Liver (tissue), 9 donors: ENCODE data around the gene COL27A1. TPM values are rescaled to one million over a fixed set of nuclear protein-coding genes. Genes with fewer than 3 reads are reported as not detected.

Experiments used
- DNase-seq: peaks from one replicate; pipeline ENCODE4 v3.0.0-alpha.2; 2017; ENCODE audit warnings: low spot score
- H3K27ac ChIP-seq, 2 donors: one replicate each; pipeline ENCODE4 v1.7.0; 2013; ENCODE audit warnings: inconsistent platforms in 2 of 2, low read length in 2 of 2, control low read depth in 1 of 2, low read depth in 1 of 2, mild to moderate bottlenecking in 1 of 2
- H3K27me3 ChIP-seq, 4 donors: one replicate each; pipeline versions ENCODE4 v1.6.1 to v1.7.0; 2013; ENCODE audit warnings: low read length in 3 of 4, inconsistent platforms in 1 of 4, mild to moderate bottlenecking in 1 of 4, moderate library complexity in 1 of 4; ENCODE audit not compliant: control insufficient read depth in 4 of 4, insufficient read depth in 4 of 4
- H3K36me3 ChIP-seq, 4 donors: one replicate each; pipeline versions ENCODE4 v1.6.1 to v1.7.0; 2013; ENCODE audit warnings: low read length in 3 of 4, mild to moderate bottlenecking in 3 of 4, low read depth in 1 of 4, moderate library complexity in 1 of 4; ENCODE audit not compliant: control insufficient read depth in 4 of 4, insufficient read depth in 3 of 4
- H3K4me1 ChIP-seq, 4 donors: one replicate each; pipeline versions ENCODE4 v1.6.1 to v1.7.0; 2013; ENCODE audit warnings: low read length in 3 of 4, mild to moderate bottlenecking in 3 of 4, moderate library complexity in 1 of 4; ENCODE audit not compliant: control insufficient read depth in 4 of 4, insufficient read depth in 4 of 4
- H3K4me3 ChIP-seq, 3 donors: one replicate each; pipeline versions ENCODE4 v1.6.1 to v1.7.0; 2013; ENCODE audit warnings: low read length in 3 of 3, control low read depth in 1 of 3, low read depth in 1 of 3, mild to moderate bottlenecking in 1 of 3
- H3K9ac ChIP-seq, 2 donors: one replicate each; pipeline ENCODE4 v1.7.0; 2013; ENCODE audit warnings: low read length in 2 of 2, mild to moderate bottlenecking in 2 of 2, moderate library complexity in 2 of 2, control low read depth in 1 of 2, low read depth in 1 of 2
- H3K9me3 ChIP-seq, 4 donors: one replicate each; pipeline versions ENCODE4 v1.6.1 to v1.7.0; 2013; ENCODE audit warnings: low read length in 3 of 4; ENCODE audit not compliant: control insufficient read depth in 4 of 4
- ATF3 ChIP-seq: IDR thresholded peaks from 2 replicates; pipeline ENCODE4 v1.6.1; 2016; ENCODE audit warnings: antibody characterized with exemption
- EGR1 ChIP-seq, 2 donors: IDR thresholded peaks; 2 replicates each; pipeline ENCODE4 v1.6.1; 2016 to 2018; ENCODE audit warnings: antibody characterized with exemption in 2 of 2, low read depth in 2 of 2
- FOXA1 ChIP-seq: IDR thresholded peaks from 2 replicates; pipeline ENCODE4 v1.6.1; 2016; ENCODE audit warnings: antibody characterized with exemption
- FOXA2 ChIP-seq: IDR thresholded peaks from 2 replicates; pipeline ENCODE4 v1.6.1; 2016; ENCODE audit warnings: antibody characterized with exemption
- HNF4A ChIP-seq, 2 donors: conservative IDR thresholded peaks; 2 replicates each; pipeline ENCODE4 v1.6.1; 2016; ENCODE audit warnings: antibody characterized with exemption in 2 of 2, mild to moderate bottlenecking in 2 of 2
- JUND ChIP-seq, 2 donors: IDR thresholded peaks; 2 replicates each; pipeline ENCODE4 v1.6.1; 2016; ENCODE audit warnings: antibody characterized with exemption in 2 of 2
- MAX ChIP-seq: IDR thresholded peaks from 2 replicates; pipeline ENCODE4 v1.6.1; 2016; ENCODE audit warnings: antibody characterized with exemption
- REST ChIP-seq: IDR thresholded peaks from 2 replicates; pipeline ENCODE4 v1.6.1; 2016; ENCODE audit warnings: antibody characterized with exemption, mild to moderate bottlenecking
- RXRA ChIP-seq, 2 donors: IDR thresholded peaks; 2 replicates each; pipeline ENCODE4 v1.6.1; 2017 to 2018; ENCODE audit warnings: antibody characterized with exemption in 2 of 2, mild to moderate bottlenecking in 1 of 2
- SP1 ChIP-seq: IDR thresholded peaks from 2 replicates; pipeline ENCODE4 v1.6.1; 2018; ENCODE audit warnings: antibody characterized with exemption, mild to moderate bottlenecking
- TAF1 ChIP-seq: conservative IDR thresholded peaks from 2 replicates; pipeline ENCODE4 v1.6.1; 2016; ENCODE audit warnings: antibody characterized with exemption, mild to moderate bottlenecking
- YY1 ChIP-seq: IDR thresholded peaks from 2 replicates; pipeline ENCODE4 v1.6.1; 2016; ENCODE audit warnings: antibody characterized with exemption, mild to moderate bottlenecking
- ZBTB33 ChIP-seq: IDR thresholded peaks from 2 replicates; pipeline ENCODE4 v1.6.1; 2016; ENCODE audit warnings: antibody characterized with exemption
- WGBS: extraction: QIAGEN DNeasy Blood & Tissue Kit; methylation state at CpG from one replicate; pipeline ENCODE4 v1.1.7; 2013; 5-methylcytosine and 5-hydroxymethylcytosine counted together
- polyA plus RNA-seq, 2 donors: library from polyadenylated mRNA; stranded (reverse) in 1 of 2; unstranded in 1 of 2; fragments of 200-250 nt in 1 of 2; fragments of >200 nt in 1 of 2; fragmentation: Nextera tagmentation in 1 of 2; extraction: Ambion mirVana in 1 of 2; gene quantifications; one replicate each; pipeline versions ENCODE4 v1.2.1 to v1.2.3, GENCODE V29; 2013 to 2015
- total RNA-seq, 2 donors: library from RNA; depleted of rRNA; stranded (reverse); fragments of >200 nt; gene quantifications; one replicate each; pipeline ENCODE4 v1.2.3, GENCODE V29; 2014
- donor health status: healthy.
- donor health status: healthy.
- donor health status: healthy.
- donor health status: healthy.
- donor health status: healthy.

The COL27A1 gene
- total and polyA plus RNA-seq, 4 donors: 7.0 to 20.4 (median 12.0) TPM

GRCh38 chr9:114272739-114273431 is 117.5 kb downstream of the COL27A1 start:
- no peak for DNase-seq
- no peaks in the 10 kb centered on the region for H3K27me3 ChIP-seq
- WGBS: 86% methylated on average over 12 of the region's 12 CpGs
- H3K4me3 ChIP-seq: no peak overlapping the region
- peaks cover 0 to 39% (median 16%) of the 10 kb centered on the region in 4 donors for H3K36me3 ChIP-seq
- no peak overlapping the region for H3K27ac ChIP-seq
- H3K9ac ChIP-seq: no peak overlapping the region
- no peaks in the 10 kb centered on the region for H3K4me1 ChIP-seq
- no peaks in the 10 kb centered on the region for H3K9me3 ChIP-seq
- no peak for TF ChIP-seq RXRA (IDR thresholded peaks at IDR 0.05)
- TF ChIP-seq TAF1: no peak
- no peak for TF ChIP-seq REST
- no peak for TF ChIP-seq EGR1 (IDR thresholded peaks at IDR 0.05; ENCODE audit: low read depth in 2 of 2)
- no peak for TF ChIP-seq ZBTB33
- TF ChIP-seq ATF3: no peak
- no peak for TF ChIP-seq FOXA2

GRCh38 chr9:114273461-114273881 is 118.1 kb downstream of the COL27A1 start:
- Histone ChIP-seq H3K27me3 (no peaks in the 10 kb centered on the region), H3K27ac (no peak overlapping the region), H3K4me1 (no peaks in the 10 kb centered on the region), H3K36me3 (peaks cover 0 to 40% (median 14%) of the 10 kb centered on the region in 4 donors), H3K9ac (no peak overlapping the region), H3K9me3 (no peaks in the 10 kb centered on the region), H3K4me3 (no peak overlapping the region)
- WGBS: 89% methylated on average over 7 of the region's 7 CpGs
- TF ChIP-seq REST: no peak
- TF ChIP-seq JUND (IDR thresholded peaks at IDR 0.05): no peak
- TF ChIP-seq YY1: no peak
- TF ChIP-seq FOXA1: no peak
- no peak for TF ChIP-seq SP1
- TF ChIP-seq MAX: no peak
- TF ChIP-seq EGR1 (IDR thresholded peaks at IDR 0.05; ENCODE audit: low read depth in 2 of 2): no peak
- no peak for TF ChIP-seq ATF3
- no peak for TF ChIP-seq HNF4A (conservative IDR thresholded peaks at IDR 0.05)
- TF ChIP-seq TAF1: no peak
- no peak for TF ChIP-seq ZBTB33
- no peak for DNase-seq
